Stimulated activated naive CD8-positive, alpha-beta T cell treated with anti-CD3 and anti-CD28 coated beads, Interleukin-15, Interleukin-2, amounts not matched to agents 100 U/mL and 50 U/mL, for 24 hours (primary cell): Measurements from ENCODE around the gene CPA3.

Source experiments
- ATAC-seq: fragments of 150-1000 bp; cut with Tn5 transposase; one replicate; pipeline ENCODE4 v1.10.0; 2021
- DNase-seq: peaks from one replicate; pipeline ENCODE4 v3.0.0; 2021

Gene CPA3

GRCh38 chr3:148861277-148861869 is 3.7 kb upstream of the CPA3 start:
- ATAC-seq (no peak), DNase-seq (no peak)

DNA sequence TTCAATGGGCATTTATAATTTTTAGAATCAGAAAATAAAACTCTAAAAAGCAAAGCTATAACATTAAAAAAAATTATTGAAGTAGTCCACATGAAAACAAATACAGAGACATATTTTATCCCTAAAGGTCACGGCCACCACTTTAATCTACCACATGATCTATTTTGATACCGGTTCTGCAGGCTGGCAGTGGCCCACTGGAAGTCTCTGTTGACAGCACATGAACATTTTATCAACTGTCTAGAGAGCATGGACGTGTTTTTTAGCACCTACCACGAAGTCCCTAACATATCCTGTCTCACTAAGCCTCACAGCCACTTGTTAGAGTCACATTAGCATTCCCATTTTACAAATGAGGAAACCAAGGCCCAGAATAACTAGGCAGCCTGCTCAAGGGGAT is 1.8 kb upstream of the CPA3 start:
- no peak for ATAC-seq
- DNase-seq: no peak

- ATAC-seq: no peak
Measured at GRCh38 chr3:148863814-148864213, 1.3 kb upstream of the CPA3 start.

GRCh38 chr3:148866261-148866660 is 1.2 kb downstream of the CPA3 start:
- DNase-seq (no peak), ATAC-seq (no peak)

More at GRCh38 chr3:148863814-148864213, 1.3 kb upstream of the CPA3 start:
- no peak for DNase-seq

DNA sequence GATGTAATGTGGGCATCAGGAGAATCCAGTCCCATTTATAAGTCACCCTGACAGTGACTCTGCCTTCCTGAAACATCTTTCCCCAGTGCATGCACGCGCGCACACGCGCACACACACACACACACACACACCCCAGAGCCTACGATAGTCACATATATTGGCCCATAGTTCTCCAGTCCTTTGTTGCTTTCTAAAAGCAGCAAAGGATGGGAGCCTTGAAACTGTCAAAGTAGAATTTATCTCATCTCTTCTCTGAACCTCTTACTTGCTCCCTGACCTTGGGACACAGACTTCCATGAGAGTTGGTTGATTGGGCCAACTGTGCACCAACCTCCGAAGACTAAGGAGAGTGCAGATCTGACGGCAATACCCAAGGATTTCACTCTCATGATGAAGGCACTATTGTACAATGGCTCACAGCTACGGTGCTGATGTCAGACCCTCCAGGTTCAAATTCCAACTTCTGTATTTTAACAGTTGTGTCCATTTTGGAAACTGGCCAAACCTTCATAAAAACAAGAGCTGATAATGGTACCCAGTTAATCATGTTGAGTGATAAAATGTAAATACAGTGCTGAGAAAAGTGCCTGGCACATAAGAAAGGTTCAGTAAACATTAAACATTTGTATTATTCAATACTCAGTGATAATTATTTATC is 8.3 kb downstream of the CPA3 start:
- DNase-seq: no peak
- no peak for ATAC-seq

DNA sequence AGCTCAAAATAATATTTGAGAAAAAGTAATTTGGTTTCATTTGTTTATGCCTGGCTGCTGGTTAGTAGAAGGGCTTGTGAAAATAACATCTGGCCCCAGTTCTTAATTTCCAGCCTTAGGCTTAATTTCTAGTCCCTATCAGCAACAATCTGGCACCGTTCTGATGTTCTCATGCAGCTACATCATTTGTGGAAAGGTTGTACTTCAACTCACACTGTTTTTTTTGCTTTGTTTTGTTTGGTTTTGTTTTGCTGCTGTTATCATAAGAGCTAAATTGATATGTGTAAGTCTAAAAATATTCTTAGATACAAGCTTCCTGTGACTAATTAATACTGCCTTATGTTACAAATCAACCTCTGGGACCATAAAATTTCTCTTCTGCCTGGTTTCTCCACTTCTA is 8.9 kb downstream of the CPA3 start:
- ATAC-seq: no peak
- no peak for DNase-seq

GRCh38 chr3:148878095-148878494 is 13.0 kb downstream of the CPA3 start:
- DNase-seq: no peak
- ATAC-seq: no peak

GRCh38 chr3:148879256-148879655 is 14.2 kb downstream of the CPA3 start:
- ATAC-seq (no peak), DNase-seq (no peak)

DNA sequence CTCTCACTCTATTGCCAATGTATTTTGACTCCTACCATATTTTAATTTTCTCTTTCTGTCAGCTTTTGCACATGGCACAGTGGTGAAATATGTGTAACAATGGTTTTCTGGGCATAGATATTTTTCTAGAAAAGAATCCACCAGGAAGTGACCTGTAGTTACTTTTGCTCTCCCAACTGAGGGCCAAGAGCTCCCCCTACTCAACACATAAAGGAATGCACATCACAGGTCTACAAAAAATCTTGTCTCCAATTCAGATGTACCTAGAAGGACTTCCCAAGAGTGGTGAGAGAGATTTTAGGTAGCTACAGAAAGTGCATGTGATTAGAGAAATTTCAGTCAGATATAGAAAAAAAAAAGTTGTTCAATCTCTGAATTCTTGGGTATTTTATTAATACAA is 15.6 kb downstream of the CPA3 start:
- no peak for DNase-seq
- no peak for ATAC-seq

GRCh38 chr3:148881286-148881685 is 16.2 kb downstream of the CPA3 start:
- DNase-seq (no peak), ATAC-seq (no peak)

DNA sequence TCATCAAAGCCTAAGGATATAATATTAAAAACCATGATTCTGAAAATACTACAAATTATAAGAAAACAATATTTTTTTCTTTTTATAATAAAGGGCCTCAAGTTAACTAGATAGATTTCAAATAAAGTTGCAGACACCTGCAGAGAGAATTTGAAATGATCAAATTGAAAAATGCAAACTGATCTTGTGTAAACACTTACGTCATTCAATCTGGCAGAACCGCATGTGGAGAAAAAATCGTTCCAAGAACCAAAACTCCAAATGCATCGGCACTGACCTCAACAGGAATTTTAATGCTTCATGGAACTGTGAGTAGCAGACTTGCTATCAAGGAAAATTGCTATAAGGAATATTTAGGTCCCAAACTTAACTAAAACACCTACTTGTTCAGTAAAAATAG is 17.2 kb downstream of the CPA3 start:
- no peak for DNase-seq
- no peak for ATAC-seq

DNA sequence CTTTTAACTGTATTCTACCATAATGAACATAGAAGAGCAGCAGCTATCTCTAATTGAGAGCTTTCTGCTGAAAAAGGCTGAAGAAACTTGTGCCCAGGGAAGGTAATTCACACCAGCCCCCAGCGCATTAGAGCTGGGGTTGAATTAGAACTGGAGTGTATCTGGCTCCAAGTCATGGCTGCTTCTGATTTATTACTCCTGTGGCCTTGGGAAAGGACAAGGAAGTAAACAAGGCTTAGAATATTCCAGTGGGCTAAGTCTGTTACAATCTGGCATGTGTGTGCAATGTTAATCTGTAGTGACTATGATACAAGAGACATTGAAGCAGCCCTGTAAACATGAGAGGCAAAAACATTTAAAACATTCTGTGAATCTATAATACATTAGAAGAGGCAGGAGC is 18.1 kb downstream of the CPA3 start:
- DNase-seq: no peak
- no peak for ATAC-seq

GRCh38 chr3:148884261-148884660 is 19.2 kb downstream of the CPA3 start:
- DNase-seq: no peak
- no peak for ATAC-seq

- no peak for DNase-seq
- ATAC-seq: no peak
Measured at GRCh38 chr3:148889828-148890227, 24.7 kb downstream of the CPA3 start.

DNA sequence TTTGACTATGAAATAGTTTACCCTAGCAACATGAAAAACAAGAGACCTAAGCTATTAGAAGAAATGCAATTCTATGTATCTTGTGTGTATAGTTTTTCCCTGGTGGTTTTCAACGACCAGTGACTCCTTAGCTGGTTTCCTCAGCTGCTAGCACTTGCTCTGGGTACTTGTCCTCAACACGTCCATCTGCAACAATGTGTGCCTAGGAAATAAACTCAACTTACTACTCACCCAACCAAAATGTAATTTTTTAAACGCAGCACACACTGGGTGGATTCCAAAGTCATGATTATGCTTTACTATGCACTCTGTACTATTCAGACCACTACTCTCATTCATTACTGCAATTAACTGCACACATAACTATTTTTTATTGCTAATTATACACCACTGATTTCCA is 31.0 kb downstream of the CPA3 start:
- no peak for DNase-seq
- ATAC-seq: no peak

- ATAC-seq: no peak
Measured at GRCh38 chr3:148901987-148902791, 37.1 kb downstream of the CPA3 start.

DNA sequence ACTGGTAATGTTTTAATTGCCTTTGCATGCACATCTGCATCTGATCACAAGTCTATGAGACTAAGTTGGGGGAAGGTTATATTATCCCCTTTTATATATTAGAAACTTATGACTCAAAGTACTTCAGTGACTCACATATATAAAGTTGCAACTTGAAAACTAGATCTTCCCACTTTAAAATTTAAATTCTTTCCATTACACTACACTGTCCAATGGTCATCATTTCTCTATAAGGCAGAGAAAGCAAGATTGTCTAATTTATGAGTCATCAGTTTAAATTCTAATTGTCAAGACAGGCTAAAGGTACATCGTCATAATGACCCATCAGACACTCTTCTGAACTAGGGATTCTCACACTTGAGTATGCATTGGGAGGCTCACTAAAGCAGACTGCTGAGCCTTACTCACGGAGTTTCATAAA is 37.9 kb downstream of the CPA3 start:
- DNase-seq: no peak
- peak; percentile 61 for ATAC-seq

More at GRCh38 chr3:148901987-148902791, 37.1 kb downstream of the CPA3 start:
- DNase-seq: no peak

DNA sequence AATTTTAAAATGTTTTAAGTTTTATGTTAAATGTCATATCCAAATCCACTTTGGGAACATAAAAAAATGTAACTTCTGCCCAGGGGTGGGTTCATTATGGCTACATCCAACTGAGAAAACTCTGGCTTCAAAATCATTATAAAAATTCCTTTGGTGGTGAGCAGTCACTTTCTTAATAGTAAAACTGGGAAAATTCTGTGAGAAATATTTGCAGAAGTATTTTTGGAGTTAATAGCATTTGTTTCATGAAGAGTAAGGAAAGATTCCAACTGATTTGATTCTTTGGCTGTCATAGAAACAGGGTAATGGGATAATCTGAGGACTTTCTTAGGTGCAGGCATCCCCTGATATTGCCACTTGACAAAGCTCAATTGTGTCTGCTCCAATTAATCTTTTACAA is 38.8 kb downstream of the CPA3 start:
- no peak for DNase-seq
- no peak for ATAC-seq

DNA sequence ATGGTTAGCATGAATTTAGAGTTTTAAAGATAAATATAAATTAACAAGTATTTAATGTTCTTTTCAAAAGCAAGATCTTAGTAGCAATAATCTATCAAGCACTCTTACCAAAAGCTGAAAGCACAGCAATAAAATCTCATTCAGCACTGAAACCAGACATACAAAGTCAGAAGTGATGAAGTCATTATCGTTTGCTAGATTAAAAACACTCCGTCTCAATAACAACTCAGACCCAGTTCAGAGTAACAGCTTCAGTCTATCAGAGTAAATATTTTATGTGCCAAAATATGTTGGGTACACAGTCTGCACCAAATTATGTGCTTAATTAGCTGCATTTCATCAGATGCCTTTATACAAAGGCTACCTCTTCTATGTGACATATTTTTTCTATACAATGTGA is 41.6 kb downstream of the CPA3 start:
- no peak for DNase-seq
- no peak for ATAC-seq

DNA sequence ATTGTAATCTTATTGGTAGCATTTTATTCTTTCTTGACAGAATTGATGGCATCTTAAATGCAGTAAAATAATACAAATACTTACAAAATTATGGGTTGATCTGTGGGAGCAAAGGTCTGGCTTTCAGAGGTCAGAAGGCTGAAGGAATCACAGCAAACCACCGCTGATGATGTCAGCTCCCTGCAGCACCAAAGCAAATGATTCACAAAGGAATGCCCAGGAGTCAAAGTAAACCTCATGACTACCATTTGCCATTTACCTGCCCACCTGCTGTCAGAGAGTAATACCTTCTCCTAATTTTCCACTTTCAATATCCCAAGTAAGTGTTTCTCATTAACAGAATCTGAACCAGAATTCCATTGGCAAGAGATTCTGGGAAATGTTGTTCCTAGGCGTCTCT is 46.1 kb downstream of the CPA3 start:
- DNase-seq (no peak), ATAC-seq (no peak)

DNA sequence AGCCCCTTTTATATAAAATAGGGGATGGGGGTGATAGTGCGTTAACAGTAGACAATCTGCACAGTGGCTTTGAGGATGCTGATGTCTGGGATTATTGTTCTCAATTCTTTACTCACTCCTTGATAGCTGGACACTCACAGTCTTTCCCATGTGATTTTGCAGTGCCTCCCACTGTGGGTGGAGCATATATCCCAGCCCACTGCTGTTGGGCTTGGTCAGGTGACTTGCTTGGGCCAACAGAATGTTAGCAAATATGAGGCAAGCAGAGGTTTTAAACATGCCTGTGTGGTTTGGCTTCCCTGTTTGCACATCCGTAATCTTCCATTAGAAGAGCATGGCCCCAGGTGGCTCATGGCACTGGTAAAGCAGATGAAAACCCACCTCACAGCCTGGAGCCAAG is 46.5 kb downstream of the CPA3 start:
- no peak for DNase-seq
- no peak for ATAC-seq

GRCh38 chr3:148914936-148915690 is 50.0 kb downstream of the CPA3 start:
- ATAC-seq (no peak), DNase-seq (no peak)

- ATAC-seq (no peak), DNase-seq (no peak)
Measured at GRCh38 chr3:148916132-148916531, 51.0 kb downstream of the CPA3 start.
